AG20443 (cell line): Measurements from ENCODE around the gene VWA7.

ENCODE experiments used
- DNase-seq: peaks from one replicate; pipeline ENCODE4 v3.0.0; 2012; ENCODE audit warnings: low spot score, mixed read lengths

The VWA7 gene

GRCh38 chr6:31778193-31778592 is 1.1 kb upstream of the VWA7 start:
- DNase-seq = no peak

DNA sequence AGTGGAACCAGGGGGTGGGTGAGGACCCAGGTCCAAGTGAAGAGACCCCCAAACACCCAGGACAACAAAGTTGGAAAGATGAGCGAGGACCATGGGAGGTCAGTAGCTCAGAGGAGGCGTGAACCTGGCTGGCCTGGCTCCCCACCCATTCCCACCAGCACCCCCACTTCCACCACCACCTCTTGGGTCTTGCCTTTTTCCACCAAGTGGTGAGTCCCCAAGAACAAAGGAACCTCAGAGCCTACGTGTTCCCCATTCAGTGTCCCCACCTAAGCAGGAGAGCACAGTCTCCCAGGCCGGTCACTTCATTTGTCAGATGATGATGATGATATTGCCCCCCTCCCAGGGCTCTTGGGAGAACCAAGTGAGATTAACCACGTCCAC is 531 bp upstream of the VWA7 start:
- DNase-seq = no peak

- no peak for DNase-seq
These were observed 591 bp downstream of the VWA7 start for GRCh38 chr6:31776485-31776988.

- DNase-seq = no peak
These were observed 1.3 kb downstream of the VWA7 start for GRCh38 chr6:31775633-31776484.

DNA sequence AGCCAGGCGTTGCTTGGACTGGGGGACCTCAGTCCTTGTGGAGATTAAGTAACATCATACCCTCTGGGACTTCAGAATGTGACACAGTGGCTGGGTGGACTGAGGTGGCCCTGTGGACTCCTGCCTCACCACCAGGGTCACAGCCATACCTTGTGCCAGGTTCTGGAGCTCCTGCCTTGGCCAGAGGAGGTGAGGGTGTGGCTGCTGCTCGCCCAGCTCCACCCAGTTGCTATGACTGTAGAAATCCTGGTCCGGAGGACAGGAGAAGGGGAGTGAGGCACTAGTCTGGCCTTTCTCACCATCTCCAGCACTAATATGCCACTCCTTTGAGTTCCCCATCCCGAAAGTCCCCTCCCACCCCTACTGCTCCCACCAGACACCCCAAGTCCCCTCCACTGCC is 1.9 kb downstream of the VWA7 start:
- no peak for DNase-seq

DNA sequence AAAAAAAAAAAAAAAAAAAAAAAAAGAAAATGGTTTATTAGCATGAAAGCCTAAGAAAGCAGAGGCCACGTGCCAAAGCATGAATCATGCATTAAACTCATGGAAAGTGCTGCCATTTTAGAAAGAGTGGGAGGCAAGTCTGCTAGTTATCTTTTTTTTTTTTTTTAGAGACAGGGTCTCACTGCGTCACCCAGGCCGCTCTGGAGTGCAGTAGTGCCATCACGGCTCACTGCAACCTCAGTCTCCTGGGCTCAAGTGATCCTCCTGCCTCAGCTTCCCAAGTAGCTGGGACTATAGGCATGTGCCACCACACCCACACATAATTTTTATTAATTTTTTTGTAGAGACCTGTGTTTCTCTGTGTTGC is 5.2 kb downstream of the VWA7 start:
- no peak for DNase-seq

DNA sequence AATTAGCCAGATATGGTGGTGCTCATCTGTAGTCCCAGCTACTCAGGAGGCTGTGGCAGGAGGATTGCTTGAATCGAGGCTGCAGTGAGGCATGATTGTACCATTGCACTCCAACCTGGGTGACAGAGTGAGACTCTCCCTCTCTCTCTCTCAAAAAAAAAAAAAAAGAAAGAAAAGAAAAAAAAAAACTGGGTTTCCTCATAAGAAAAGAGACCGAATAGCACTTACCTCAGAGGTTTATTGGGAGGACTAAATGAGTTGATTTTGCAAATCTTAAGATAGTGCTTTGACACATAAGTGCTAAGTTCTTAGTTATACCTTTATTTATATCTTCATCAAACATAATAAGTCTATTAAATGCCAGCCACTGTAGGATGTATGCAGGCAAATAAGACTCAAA is 6.3 kb downstream of the VWA7 start:
- DNase-seq = no peak

DNA sequence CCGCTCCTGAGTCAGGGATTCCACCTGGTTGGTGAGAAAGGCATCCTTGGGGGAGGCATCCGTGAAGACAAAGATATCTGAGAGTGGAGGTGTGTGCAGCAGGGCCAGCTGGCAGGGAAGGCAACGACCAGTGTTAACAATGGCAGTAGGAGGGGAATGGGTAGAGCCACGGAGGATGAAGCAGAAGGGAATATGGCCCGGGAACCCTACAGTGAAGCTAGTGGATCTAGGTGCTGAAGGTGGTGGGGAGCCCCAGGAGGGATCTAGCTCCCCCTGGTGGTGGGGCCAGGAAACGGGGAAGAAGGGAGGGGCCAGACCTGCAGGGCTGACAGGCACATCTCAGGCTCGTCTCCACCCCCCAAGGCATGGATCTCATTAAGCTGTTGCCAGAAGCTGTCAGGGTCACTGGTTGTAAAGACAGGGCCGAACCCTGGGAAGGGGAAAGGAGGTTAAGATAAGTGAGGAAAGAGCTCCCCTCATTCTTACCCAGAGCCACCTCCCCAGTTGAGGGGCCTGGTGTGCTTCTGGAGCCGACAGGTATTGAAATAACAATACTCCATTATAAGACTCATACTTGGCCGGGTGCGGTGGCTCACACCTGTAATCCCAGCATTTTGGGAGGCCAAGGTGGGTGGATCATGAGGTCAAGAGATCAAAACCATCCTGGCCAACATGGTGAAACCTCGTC is 7.3 kb downstream of the VWA7 start:
- peak; percentile 88 for DNase-seq

DNA sequence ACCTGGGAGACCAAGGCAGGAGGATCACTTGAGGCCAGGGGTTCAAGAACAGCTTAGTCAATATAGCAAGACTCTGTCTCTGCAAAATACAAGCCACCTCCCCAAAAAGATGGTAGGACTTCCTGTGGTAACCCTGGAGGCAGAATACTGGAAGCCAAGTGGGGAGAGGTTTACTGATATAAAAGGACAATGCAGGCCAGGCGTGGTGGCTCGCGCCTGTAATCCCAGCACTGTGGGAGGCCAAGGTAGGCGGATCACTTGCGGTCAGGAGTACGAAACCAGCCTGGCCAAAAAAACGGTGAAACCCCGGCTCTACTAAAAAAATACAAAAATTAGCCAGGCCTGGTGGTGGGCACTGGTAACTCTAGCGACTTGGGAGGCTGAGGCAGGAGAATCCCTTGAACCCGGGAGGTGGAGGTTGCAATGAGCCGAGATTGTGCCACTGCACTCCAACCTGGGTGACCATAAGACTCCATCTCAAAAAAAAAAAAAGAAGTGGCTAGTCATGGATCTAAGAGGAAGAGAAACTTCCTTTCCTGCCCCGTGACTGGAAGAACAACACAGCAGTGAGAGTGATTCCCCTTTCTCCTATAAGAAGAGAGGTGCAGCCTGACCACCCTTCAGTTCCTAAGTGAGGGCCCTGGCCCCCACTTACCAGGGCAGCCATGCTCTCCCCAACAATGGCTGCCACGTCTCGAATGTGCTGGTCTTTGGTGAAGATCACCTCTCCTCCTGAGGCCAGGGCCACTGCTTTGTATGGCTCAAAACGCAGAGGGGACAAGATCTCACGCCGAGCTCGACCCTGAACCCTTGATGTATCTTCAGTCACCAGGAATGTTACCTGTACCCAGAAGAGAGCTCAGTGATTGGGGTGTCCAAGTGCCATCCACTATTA is 8.5 kb downstream of the VWA7 start:
- DNase-seq = no peak

- DNase-seq = no peak
These were observed 10.0 kb downstream of the VWA7 start for GRCh38 chr6:31767096-31767645.

GRCh38 chr6:31765910-31766794 is 11.0 kb downstream of the VWA7 start:
- DNase-seq = peak; percentile 71

- no peak for DNase-seq
These were observed 11.6 kb downstream of the VWA7 start for GRCh38 chr6:31765559-31765909.

- no peak for DNase-seq
These were observed 12.9 kb downstream of the VWA7 start for GRCh38 chr6:31764198-31764597.

- peak; percentile 92 for DNase-seq
These were observed 13.5 kb downstream of the VWA7 start for GRCh38 chr6:31763619-31763940.

- DNase-seq = no peak
These were observed 14.1 kb downstream of the VWA7 start for GRCh38 chr6:31762878-31763618.

DNA sequence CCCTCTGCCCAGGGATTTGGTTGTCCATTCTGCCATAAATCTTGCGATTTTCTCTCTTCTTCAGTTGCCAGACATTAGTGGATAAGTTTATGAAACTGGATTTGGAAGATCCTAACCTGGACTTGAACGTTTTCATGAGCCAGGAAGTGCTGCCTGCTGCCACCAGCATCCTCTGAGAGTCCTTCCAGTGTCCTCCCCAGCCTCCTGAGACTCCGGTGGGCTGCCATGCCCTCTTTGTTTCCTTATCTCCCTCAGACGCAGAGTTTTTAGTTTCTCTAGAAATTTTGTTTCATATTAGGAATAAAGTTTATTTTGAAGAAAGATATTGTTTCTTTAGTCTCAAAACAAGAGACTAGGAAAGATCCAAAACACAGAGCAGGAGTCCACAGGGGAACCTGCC is 14.8 kb downstream of the VWA7 start, which contains the start of gene SAPCD1:
Gene SAPCD1 (plus strand): TSS at position 301 of the 400 bp plus-strand sequence. CDS start 399 bp downstream, outside the sequence.
- DNase-seq = no peak

- no peak for DNase-seq
These were observed 15.8 kb downstream of the VWA7 start for GRCh38 chr6:31761343-31761742.

- no peak for DNase-seq
These were observed 16.3 kb downstream of the VWA7 start for GRCh38 chr6:31760790-31761189.

DNA sequence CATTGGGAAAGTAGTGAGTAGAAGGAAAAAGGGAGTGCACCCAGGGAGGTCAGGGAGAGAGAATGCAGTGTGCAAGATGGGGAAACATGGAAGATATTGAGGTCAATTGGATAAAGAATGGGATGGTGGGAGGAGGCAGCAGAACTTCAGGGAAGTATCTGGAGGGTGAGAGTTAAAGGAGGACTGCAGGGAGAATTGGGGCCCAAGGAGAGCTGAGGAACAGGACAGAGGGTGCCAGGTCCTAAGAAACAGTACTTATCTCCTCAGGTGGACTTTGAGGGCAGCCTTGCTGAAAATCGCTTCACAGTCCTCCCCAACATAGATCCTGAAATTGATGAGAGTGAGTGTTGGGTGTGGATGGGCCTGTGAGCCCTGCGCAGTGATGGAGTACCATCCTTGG is 18.8 kb downstream of the VWA7 start:
- no peak for DNase-seq

- peak; percentile 74 for DNase-seq
These were observed 24.3 kb downstream of the VWA7 start for GRCh38 chr6:31752739-31753319.
